Measurements from ENCODE around the gene C10orf95. TPM values are rescaled to one million over a fixed set of nuclear protein-coding genes. Genes with fewer than 3 reads are reported as not detected.
"Not testable (repeated sequence)": the region's sequence is repeated elsewhere in the genome, so short reads cannot be mapped to it uniquely, and the experiment has no call there.

Gene C10orf95
- total and polyA plus RNA-seq, 7 donors: 0.36 to 2.4 (median 0.99) TPM; not detected in 3

- intact Hi-C loops (cut with DNase I): no loop called here
- Histone ChIP-seq H3K4me1 (peaks cover 0 to 12% (median 10%) of the 10 kb centered on the region in 4 donors), H3K36me3 (no peaks in the 10 kb centered on the region), H3K27me3 (no peaks in the 10 kb centered on the region), H3K9me3 (no peaks in the 10 kb centered on the region), H3K4me3 (no peak overlapping the region), H3K27ac (no peak overlapping the region)
- TF ChIP-seq CTCF (IDR thresholded peaks at IDR 0.05): no peak
- TF ChIP-seq POLR2A (IDR thresholded peaks at IDR 0.05): no peak
- TF ChIP-seq EP300 (IDR thresholded peaks at IDR 0.05): no peak
- TF ChIP-seq POLR2AphosphoS5 (IDR thresholded peaks at IDR 0.05): no peak
- no peak for DNase-seq
- WGBS, 2 donors: 81 to 90% methylated on average over 7 of the region's 7 CpGs
These were observed 4.6 kb upstream of the C10orf95 start for GRCh38 chr10:102455893-102456471.

- H3K27ac ChIP-seq: not testable (repeated sequence)
These were observed 3.5 kb upstream of the C10orf95 start for GRCh38 chr10:102454662-102455487.

GRCh38 chr10:102453502-102453901 is 2.2 kb upstream of the C10orf95 start:
- TF ChIP-seq POLR2A (IDR thresholded peaks at IDR 0.05) (no peak), POLR2AphosphoS5 (IDR thresholded peaks at IDR 0.05) (no peak), CTCF (IDR thresholded peaks at IDR 0.05) (no peak), EP300 (IDR thresholded peaks at IDR 0.05) (no peak)
- WGBS, 2 donors: 86 to 92% methylated on average over 5 of the region's 5 CpGs
- Histone ChIP-seq H3K36me3 (no peaks in the 10 kb centered on the region), H3K27ac (peak overlapping the region in 3 of 4 donors; percentile 37 to 48 (median 43)), H3K9me3 (no peaks in the 10 kb centered on the region), H3K27me3 (no peaks in the 10 kb centered on the region), H3K4me1 (peaks cover 0 to 20% (median 17%) of the 10 kb centered on the region in 4 donors), H3K4me3 (no peak overlapping the region)
- no peak for DNase-seq
- intact Hi-C loops (cut with DNase I): no loop called here

More at GRCh38 chr10:102454662-102455487, 3.5 kb upstream of the C10orf95 start:
- H3K36me3 ChIP-seq; H3K4me3 ChIP-seq; H3K9me3 ChIP-seq; intact Hi-C loops (cut with DNase I); DNase-seq; H3K27me3 ChIP-seq: not testable (repeated sequence)
- H3K4me1 ChIP-seq: peaks cover 0 to 14% (median 12%) of the 10 kb centered on the region in 4 donors
- 80 to 86% methylated on average over 13 of the region's 13 CpGs for WGBS, 2 donors

- peak; percentile 76 for DNase-seq
- H3K4me1 ChIP-seq: peaks cover 0 to 20% (median 17%) of the 10 kb centered on the region in 4 donors
- TF ChIP-seq EP300 (IDR thresholded peaks at IDR 0.05) (no peak), POLR2AphosphoS5 (IDR thresholded peaks at IDR 0.05) (no peak), POLR2A (IDR thresholded peaks at IDR 0.05) (no peak), CTCF (IDR thresholded peaks at IDR 0.05) (no peak)
- no peaks in the 10 kb centered on the region for H3K27me3 ChIP-seq
- H3K4me3 ChIP-seq: no peak overlapping the region
- 69% methylated on average over 3 of the region's 3 CpGs for WGBS, 2 donors
- no peaks in the 10 kb centered on the region for H3K9me3 ChIP-seq
- peak overlapping the region in 3 of 4 donors; percentile 37 to 48 (median 43) for H3K27ac ChIP-seq
- intact Hi-C loops (cut with DNase I): no loop called here
- no peaks in the 10 kb centered on the region for H3K36me3 ChIP-seq
These were observed 1.5 kb upstream of the C10orf95 start for GRCh38 chr10:102452672-102453340.

All from sigmoid colon (tissue), 7 donors.